22Rv1 (cell line): ENCODE results near the gene P2RY2.

Experiments used
- ZFX ChIP-seq: fragments of 450-650 bp; IDR thresholded peaks from 2 replicates; pipeline ENCODE4 v1.6.1; 2017; ENCODE audit warnings: antibody characterized with exemption, borderline replicate concordance
- TF ChIP-seq, protein P1 (sequence below): fragments of 450-650 bp; IDR thresholded peaks from 2 replicates; pipeline ENCODE4 v1.5.1; 2017; ENCODE audit warnings: mild to moderate bottlenecking

DNA sequence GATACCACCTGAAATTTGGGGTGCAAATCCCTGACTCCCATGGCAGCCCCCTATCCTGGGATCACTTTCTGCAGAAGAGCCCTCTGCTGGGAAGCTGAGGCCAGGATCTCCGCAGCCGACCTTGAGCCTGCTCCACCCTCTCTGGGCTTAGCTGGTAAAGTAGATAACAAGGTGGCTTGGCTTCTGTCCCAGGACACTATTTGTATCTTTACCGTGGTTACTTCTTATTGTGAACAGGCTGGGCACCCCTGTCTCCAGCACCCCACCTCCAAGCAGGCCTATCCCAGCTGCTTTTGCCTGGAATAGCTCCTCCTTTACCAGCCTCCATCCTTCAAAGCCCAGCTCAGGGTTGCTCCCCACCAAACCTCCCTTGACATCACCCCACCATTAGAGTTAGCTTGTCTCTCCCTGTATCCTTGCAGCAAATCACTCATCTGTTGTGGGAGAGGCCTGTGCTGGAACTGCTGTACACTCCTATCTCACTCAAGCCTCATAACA, 35.2 kb upstream of the P2RY2 start:
- TF ChIP-seq, protein P1, sequence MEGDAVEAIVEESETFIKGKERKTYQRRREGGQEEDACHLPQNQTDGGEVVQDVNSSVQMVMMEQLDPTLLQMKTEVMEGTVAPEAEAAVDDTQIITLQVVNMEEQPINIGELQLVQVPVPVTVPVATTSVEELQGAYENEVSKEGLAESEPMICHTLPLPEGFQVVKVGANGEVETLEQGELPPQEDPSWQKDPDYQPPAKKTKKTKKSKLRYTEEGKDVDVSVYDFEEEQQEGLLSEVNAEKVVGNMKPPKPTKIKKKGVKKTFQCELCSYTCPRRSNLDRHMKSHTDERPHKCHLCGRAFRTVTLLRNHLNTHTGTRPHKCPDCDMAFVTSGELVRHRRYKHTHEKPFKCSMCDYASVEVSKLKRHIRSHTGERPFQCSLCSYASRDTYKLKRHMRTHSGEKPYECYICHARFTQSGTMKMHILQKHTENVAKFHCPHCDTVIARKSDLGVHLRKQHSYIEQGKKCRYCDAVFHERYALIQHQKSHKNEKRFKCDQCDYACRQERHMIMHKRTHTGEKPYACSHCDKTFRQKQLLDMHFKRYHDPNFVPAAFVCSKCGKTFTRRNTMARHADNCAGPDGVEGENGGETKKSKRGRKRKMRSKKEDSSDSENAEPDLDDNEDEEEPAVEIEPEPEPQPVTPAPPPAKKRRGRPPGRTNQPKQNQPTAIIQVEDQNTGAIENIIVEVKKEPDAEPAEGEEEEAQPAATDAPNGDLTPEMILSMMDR = no peak
- TF ChIP-seq ZFX = no peak
